Calu3 (cell line): ENCODE data around the gene LAMA2. TPM values are rescaled to one million over a fixed set of nuclear protein-coding genes. Genes with fewer than 3 reads are reported as not detected.

Experiments
- BruUV-seq: library from RNA; stranded (reverse); fragments of 400-500 nt; replicated peaks from 2 replicates; lab custom pipeline; 2021; lab: Mats Ljungman, UMichigan
- CTCF ChIA-PET: fragments of 300-600 bp; sonication (Branson Sonifier 250); formaldehyde crosslinking; loops from one replicate; lab custom pipeline; 2022; ENCODE audit warnings: antibody characterized with exemption; lab: Charles Lee
- DNase-seq: peaks from one replicate; pipeline ENCODE4 v3.0.0; 2022
- H3K27ac Mint-ChIP-seq: one replicate; pipeline ENCODE4 v1.8.0; 2022; ENCODE audit warnings: mixed read lengths; ENCODE audit not compliant: unreplicated experiment
- H3K27me3 Mint-ChIP-seq: one replicate; pipeline ENCODE4 v1.8.0; 2022; ENCODE audit warnings: mixed read lengths; ENCODE audit not compliant: unreplicated experiment
- H3K36me3 Mint-ChIP-seq: one replicate; pipeline ENCODE4 v1.8.0; 2022; ENCODE audit warnings: mild to moderate bottlenecking, moderate library complexity, mixed read lengths; ENCODE audit not compliant: insufficient read depth, unreplicated experiment
- H3K4me1 Mint-ChIP-seq: one replicate; pipeline ENCODE4 v1.8.0; 2022; ENCODE audit warnings: mild to moderate bottlenecking, low read depth, mixed read lengths; ENCODE audit not compliant: unreplicated experiment
- H3K4me3 Mint-ChIP-seq: one replicate; pipeline ENCODE4 v1.8.0; 2022; ENCODE audit warnings: mild to moderate bottlenecking, low read depth, moderate library complexity, mixed read lengths; ENCODE audit not compliant: unreplicated experiment
- H3K9me3 Mint-ChIP-seq: one replicate; pipeline ENCODE4 v1.8.0; 2022; ENCODE audit warnings: low read depth, mixed read lengths; ENCODE audit not compliant: unreplicated experiment
- CTCF ChIP-seq: fragments of 200-600 bp; IDR thresholded peaks from one replicate; pipeline ENCODE4 v1.8.0; 2022; ENCODE audit warnings: antibody characterized with exemption; ENCODE audit not compliant: unreplicated experiment
- intact Hi-C: fragments of 100-400 bp; cut with micrococcal nuclease; formaldehyde crosslinking; loops from one replicate; pipeline ENCODE4 v1.10.0; 2022; ENCODE audit not compliant: unreplicated experiment
- total RNA-seq: library from RNA; stranded (reverse); gene quantifications from 2 replicates; pipeline ENCODE4 v1.2.3, GENCODE V29; 2022

LAMA2 gene
- total RNA-seq, 1 experiment from 2014 or later, result 0.80 TPM

- no peaks in the 10 kb centered on the region for H3K36me3 Mint-ChIP-seq
- no peak for TF ChIP-seq CTCF
- intact Hi-C loops, result no loop called here
- peaks cover 10% of the 10 kb centered on the region for H3K4me1 Mint-ChIP-seq
- no peak overlapping the region for H3K4me3 Mint-ChIP-seq
- BruUV-seq, result no TSS peak
- CTCF ChIA-PET, result no interaction called here
- H3K9me3 Mint-ChIP-seq, result no peaks in the 10 kb centered on the region
- no peak for DNase-seq
- no peaks in the 10 kb centered on the region for H3K27me3 Mint-ChIP-seq
- no peak overlapping the region for H3K27ac Mint-ChIP-seq
Measured at GRCh38 chr6:129320892-129321291, 438.0 kb downstream of the LAMA2 start.

GRCh38 chr6:129321303-129321702 is 438.4 kb downstream of the LAMA2 start:
- no peak for TF ChIP-seq CTCF
- H3K9me3 Mint-ChIP-seq, result no peaks in the 10 kb centered on the region
- H3K4me1 Mint-ChIP-seq, result peaks cover 10% of the 10 kb centered on the region
- CTCF ChIA-PET, result no interaction called here
- no peak overlapping the region for H3K27ac Mint-ChIP-seq
- no peak for DNase-seq
- intact Hi-C loops, result no loop called here
- no peaks in the 10 kb centered on the region for H3K36me3 Mint-ChIP-seq
- BruUV-seq, result no TSS peak
- no peaks in the 10 kb centered on the region for H3K27me3 Mint-ChIP-seq
- H3K4me3 Mint-ChIP-seq, result no peak overlapping the region

- no peaks in the 10 kb centered on the region for H3K36me3 Mint-ChIP-seq
Measured at GRCh38 chr6:129324345-129324744, 441.4 kb downstream of the LAMA2 start.

GRCh38 chr6:129329678-129330077 is 446.7 kb downstream of the LAMA2 start:
- CTCF ChIA-PET, result no interaction called here
- Mint-ChIP-seq H3K4me3 (no peak overlapping the region), H3K9me3 (no peaks in the 10 kb centered on the region), H3K36me3 (no peaks in the 10 kb centered on the region), H3K4me1 (no peaks in the 10 kb centered on the region), H3K27ac (no peak overlapping the region), H3K27me3 (no peaks in the 10 kb centered on the region)
- intact Hi-C loops, result no loop called here
- TF ChIP-seq CTCF, result no peak
- no TSS peak for BruUV-seq
- DNase-seq, result no peak

More at GRCh38 chr6:129324345-129324744, 441.4 kb downstream of the LAMA2 start:
- no peak for DNase-seq
- intact Hi-C loops, result no loop called here
- H3K4me3 Mint-ChIP-seq, result no peak overlapping the region
- no peaks in the 10 kb centered on the region for H3K27me3 Mint-ChIP-seq
- no peaks in the 10 kb centered on the region for H3K4me1 Mint-ChIP-seq
- TF ChIP-seq CTCF, result no peak
- no peak overlapping the region for H3K27ac Mint-ChIP-seq
- no TSS peak for BruUV-seq
- CTCF ChIA-PET, result no interaction called here
- no peaks in the 10 kb centered on the region for H3K9me3 Mint-ChIP-seq
